K562 (cell line): Measurements from ENCODE around the gene TGFBR3L. TPM values are rescaled to one million over a fixed set of nuclear protein-coding genes. Genes with fewer than 3 reads are reported as not detected.
A peak's percentile ranks its signal among the peaks of the same experiment; 100 is the strongest.

Source experiments
- ATF1 ChIP-seq, 2 experiments: fragments of 450-650 bp in 1 of 2; IDR thresholded peaks; 2 replicates each; pipeline ENCODE4 v1.6.1; 2016; ENCODE audit warnings: missing compliant biosample characterization in 1 of 2, missing genetic modification characterization in 1 of 2
- CHD1 ChIP-seq: fragments of 200-600 bp; sonication (generic); IDR thresholded peaks from one replicate; pipeline ENCODE4 v1.6.1; 2012; ENCODE audit warnings: mild to moderate bottlenecking, moderate library complexity, low read length, inconsistent platforms
- FOXA1 ChIP-seq: fragments of 450-650 bp; IDR thresholded peaks from 2 replicates; pipeline ENCODE4 v1.6.1; 2016; ENCODE audit warnings: mild to moderate bottlenecking, borderline replicate concordance
- RCOR1 ChIP-seq, 2 experiments: IDR thresholded peaks; 2 replicates each; pipeline ENCODE4 v1.6.1; 2012; ENCODE audit warnings: low read depth in 2 of 2, low read length in 2 of 2, borderline replicate concordance in 1 of 2, improper control_type of control experiment in 1 of 2
- SMARCB1 ChIP-seq: IDR thresholded peaks from 2 replicates; pipeline ENCODE4 v1.6.1; 2011; ENCODE audit warnings: improper control_type of control experiment, low read depth; ENCODE audit not compliant: insufficient read length
- SRSF7 ChIP-seq: fragments of 200-400 bp; formaldehyde crosslinking; optimal IDR thresholded peaks from 2 replicates; pipeline ENCODE3; 2017; ENCODE audit warnings: mild to moderate bottlenecking, low read depth, low read length
- ZFX ChIP-seq: sonication (generic); formaldehyde crosslinking; IDR thresholded peaks from 2 replicates; pipeline ENCODE4 v1.8.0; 2022; ENCODE audit warnings: mild to moderate bottlenecking, missing genetic modification reagents, moderate library complexity
- polyA plus RNA-seq, 8 experiments: library from polyadenylated mRNA; depleted of rRNA in 4 of 8; stranded (reverse) in 5 of 8; unstranded in 3 of 8; fragments of >200 nt; fragmentation: Nextera tagmentation in 2 of 8; fragmentation: Illumina TruSeq in 1 of 8; extraction: Ambion mirVana in 2 of 8; extraction: Trizol in 1 of 8; gene quantifications; 2 replicates each; pipeline versions ENCODE4 v1.2.1 to v1.2.3, GENCODE V29; 2011 to 2014; ENCODE audit warnings: inconsistent platforms in 1 of 8, missing spikeins in 1 of 8
- total RNA-seq, 7 experiments: library from RNA; depleted of rRNA in 6 of 7; stranded (reverse); fragments of >200 nt in 6 of 7; fragmentation: Illumina TruSeq in 2 of 7; extraction: Trizol in 2 of 7; gene quantifications; 2 replicates each; pipeline versions ENCODE4 v1.2.1 to v1.2.3, GENCODE V29; 2011 to 2021; ENCODE audit warnings: low replicate concordance in 1 of 7
- TF ChIP-seq, protein P1 (sequence below): fragments of 250-450 bp; sonication (Bioruptor Pico); IDR thresholded peaks from 2 replicates; pipeline ENCODE4 v1.8.0; 2022; ENCODE audit warnings: inconsistent platforms
- TF ChIP-seq, protein P2 (sequence below), 2 experiments: fragments of 200-800 bp in 1 of 2; sonication (Bioruptor generic) in 1 of 2; sonication (generic) in 1 of 2; formaldehyde crosslinking in 1 of 2; IDR thresholded peaks in 1 of 2; conservative IDR thresholded peaks in 1 of 2; 2 replicates each; pipeline versions ENCODE4 v1.5.0 to v1.6.1; 2016 to 2020; ENCODE audit warnings: missing compliant biosample characterization in 1 of 2, missing genetic modification characterization in 1 of 2, missing genetic modification reagents in 1 of 2
- TF ChIP-seq, protein P3 (sequence below): fragments of 450-650 bp; IDR thresholded peaks from 2 replicates; pipeline ENCODE4 v1.6.1; 2018; ENCODE audit not compliant: partially characterized antibody
- TF ChIP-seq, protein P4 (sequence below): IDR thresholded peaks from 2 replicates; pipeline ENCODE4 v1.6.1; 2014; ENCODE audit warnings: antibody characterized with exemption
- TF ChIP-seq, protein P5 (sequence below): fragments of 450-650 bp; IDR thresholded peaks from 2 replicates; pipeline ENCODE4 v1.6.1; 2017; ENCODE audit warnings: mild to moderate bottlenecking, moderate library complexity
- TF ChIP-seq, protein P6 (sequence below): sonication (generic); formaldehyde crosslinking; IDR thresholded peaks from 2 replicates; pipeline ENCODE4 v1.8.1; 2023; ENCODE audit warnings: mild to moderate bottlenecking, missing genetic modification reagents

TGFBR3L gene
- total and polyA plus RNA-seq, 9 of the 15 experiments (the other 6 are each of a cell fraction or from before 2014, with no cell fraction given): not detected

DNA sequence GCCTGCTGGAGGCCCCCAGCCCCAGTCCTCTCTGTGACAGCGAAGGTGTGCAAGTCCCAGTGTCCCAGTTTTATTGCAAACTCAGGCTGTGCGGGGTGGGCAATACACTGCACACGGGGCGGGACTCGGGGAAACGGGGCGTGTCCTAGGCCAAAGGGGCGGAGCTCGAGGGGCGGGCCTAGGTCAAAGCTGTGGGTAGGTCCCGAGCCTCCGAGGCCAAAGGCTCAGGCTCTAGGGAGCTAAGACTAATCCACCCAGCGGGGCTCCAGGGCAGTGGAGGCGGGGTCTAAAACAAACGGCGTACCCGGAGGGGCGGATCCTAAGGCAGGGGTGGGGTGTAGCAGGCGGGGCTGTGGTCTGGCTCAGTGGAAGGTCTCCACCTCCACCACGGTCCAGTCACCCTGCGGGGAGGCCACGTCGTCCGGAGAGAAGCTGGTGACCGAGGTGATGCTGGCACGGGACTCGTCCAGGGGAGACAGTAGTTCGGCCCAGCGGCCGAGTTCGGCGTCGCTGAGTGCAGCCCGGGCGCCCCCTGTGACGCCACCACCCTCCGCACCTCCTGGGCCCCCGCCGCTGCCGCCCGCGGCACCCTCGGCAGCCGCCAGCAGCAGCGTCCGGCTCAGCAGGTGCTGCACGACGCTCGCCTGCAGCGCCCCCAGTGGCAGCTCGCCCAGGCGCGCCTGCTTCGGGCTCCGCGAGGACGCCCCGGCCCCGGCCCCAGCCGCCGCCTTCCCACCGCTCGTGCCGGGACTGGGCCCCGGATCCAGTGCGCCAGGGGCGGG, 45.8 kb upstream of the TGFBR3L start (continued):
- TF ChIP-seq, protein P1, sequence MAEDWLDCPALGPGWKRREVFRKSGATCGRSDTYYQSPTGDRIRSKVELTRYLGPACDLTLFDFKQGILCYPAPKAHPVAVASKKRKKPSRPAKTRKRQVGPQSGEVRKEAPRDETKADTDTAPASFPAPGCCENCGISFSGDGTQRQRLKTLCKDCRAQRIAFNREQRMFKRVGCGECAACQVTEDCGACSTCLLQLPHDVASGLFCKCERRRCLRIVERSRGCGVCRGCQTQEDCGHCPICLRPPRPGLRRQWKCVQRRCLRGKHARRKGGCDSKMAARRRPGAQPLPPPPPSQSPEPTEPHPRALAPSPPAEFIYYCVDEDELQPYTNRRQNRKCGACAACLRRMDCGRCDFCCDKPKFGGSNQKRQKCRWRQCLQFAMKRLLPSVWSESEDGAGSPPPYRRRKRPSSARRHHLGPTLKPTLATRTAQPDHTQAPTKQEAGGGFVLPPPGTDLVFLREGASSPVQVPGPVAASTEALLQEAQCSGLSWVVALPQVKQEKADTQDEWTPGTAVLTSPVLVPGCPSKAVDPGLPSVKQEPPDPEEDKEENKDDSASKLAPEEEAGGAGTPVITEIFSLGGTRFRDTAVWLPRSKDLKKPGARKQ (CRISPR knock-in tag): no peak
- TF ChIP-seq ATF1 (CRISPR knock-in tag; IDR thresholded peaks at IDR 0.05): no peak
- TF ChIP-seq ATF1 (tag; IDR thresholded peaks at IDR 0.05): peak; percentile 73
- no peak for TF ChIP-seq SMARCB1
- TF ChIP-seq, protein P2, sequence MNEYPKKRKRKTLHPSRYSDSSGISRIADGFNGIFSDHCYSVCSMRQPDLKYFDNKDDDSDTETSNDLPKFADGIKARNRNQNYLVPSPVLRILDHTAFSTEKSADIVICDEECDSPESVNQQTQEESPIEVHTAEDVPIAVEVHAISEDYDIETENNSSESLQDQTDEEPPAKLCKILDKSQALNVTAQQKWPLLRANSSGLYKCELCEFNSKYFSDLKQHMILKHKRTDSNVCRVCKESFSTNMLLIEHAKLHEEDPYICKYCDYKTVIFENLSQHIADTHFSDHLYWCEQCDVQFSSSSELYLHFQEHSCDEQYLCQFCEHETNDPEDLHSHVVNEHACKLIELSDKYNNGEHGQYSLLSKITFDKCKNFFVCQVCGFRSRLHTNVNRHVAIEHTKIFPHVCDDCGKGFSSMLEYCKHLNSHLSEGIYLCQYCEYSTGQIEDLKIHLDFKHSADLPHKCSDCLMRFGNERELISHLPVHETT (CRISPR knock-in tag; conservative IDR thresholded peaks at IDR 0.05 in 1 of 2, IDR thresholded peaks at IDR 0.05 in 1 of 2): 0 out of 4 replicates have a peak, but pooled peaks of 1 of the 2 experiments have one; percentile 39
- TF ChIP-seq ZFX: peak; percentile 72
- 0 out of 4 replicates have a peak, but pooled peaks of 1 of the 2 experiments have one; percentile 19 for TF ChIP-seq RCOR1 (IDR thresholded peaks at IDR 0.05; ENCODE audit: borderline replicate concordance in 1 of 2, low read depth in 2 of 2, low read length in 2 of 2)
- TF ChIP-seq SRSF7: no peak
- TF ChIP-seq FOXA1: no peak
- TF ChIP-seq, protein P3, sequence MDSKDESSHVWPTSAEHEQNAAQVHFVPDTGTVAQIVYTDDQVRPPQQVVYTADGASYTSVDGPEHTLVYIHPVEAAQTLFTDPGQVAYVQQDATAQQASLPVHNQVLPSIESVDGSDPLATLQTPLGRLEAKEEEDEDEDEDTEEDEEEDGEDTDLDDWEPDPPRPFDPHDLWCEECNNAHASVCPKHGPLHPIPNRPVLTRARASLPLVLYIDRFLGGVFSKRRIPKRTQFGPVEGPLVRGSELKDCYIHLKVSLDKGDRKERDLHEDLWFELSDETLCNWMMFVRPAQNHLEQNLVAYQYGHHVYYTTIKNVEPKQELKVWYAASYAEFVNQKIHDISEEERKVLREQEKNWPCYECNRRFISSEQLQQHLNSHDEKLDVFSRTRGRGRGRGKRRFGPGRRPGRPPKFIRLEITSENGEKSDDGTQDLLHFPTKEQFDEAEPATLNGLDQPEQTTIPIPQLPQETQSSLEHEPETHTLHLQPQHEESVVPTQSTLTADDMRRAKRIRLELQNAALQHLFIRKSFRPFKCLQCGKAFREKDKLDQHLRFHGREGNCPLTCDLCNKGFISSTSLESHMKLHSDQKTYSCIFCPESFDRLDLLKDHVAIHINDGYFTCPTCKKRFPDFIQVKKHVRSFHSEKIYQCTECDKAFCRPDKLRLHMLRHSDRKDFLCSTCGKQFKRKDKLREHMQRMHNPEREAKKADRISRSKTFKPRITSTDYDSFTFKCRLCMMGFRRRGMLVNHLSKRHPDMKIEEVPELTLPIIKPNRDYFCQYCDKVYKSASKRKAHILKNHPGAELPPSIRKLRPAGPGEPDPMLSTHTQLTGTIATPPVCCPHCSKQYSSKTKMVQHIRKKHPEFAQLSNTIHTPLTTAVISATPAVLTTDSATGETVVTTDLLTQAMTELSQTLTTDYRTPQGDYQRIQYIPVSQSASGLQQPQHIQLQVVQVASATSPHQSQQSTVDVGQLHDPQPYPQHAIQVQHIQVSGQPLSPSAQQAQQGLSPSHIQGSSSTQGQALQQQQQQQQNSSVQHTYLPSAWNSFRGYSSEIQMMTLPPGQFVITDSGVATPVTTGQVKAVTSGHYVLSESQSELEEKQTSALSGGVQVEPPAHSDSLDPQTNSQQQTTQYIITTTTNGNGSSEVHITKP: peak; percentile 62
- TF ChIP-seq CHD1: peak; percentile 35
- TF ChIP-seq, protein P4, sequence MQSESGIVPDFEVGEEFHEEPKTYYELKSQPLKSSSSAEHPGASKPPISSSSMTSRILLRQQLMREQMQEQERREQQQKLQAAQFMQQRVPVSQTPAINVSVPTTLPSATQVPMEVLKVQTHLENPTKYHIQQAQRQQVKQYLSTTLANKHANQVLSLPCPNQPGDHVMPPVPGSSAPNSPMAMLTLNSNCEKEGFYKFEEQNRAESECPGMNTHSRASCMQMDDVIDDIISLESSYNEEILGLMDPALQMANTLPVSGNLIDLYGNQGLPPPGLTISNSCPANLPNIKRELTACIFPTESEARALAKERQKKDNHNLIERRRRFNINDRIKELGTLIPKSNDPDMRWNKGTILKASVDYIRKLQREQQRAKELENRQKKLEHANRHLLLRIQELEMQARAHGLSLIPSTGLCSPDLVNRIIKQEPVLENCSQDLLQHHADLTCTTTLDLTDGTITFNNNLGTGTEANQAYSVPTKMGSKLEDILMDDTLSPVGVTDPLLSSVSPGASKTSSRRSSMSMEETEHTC: no peak
- TF ChIP-seq, protein P5, sequence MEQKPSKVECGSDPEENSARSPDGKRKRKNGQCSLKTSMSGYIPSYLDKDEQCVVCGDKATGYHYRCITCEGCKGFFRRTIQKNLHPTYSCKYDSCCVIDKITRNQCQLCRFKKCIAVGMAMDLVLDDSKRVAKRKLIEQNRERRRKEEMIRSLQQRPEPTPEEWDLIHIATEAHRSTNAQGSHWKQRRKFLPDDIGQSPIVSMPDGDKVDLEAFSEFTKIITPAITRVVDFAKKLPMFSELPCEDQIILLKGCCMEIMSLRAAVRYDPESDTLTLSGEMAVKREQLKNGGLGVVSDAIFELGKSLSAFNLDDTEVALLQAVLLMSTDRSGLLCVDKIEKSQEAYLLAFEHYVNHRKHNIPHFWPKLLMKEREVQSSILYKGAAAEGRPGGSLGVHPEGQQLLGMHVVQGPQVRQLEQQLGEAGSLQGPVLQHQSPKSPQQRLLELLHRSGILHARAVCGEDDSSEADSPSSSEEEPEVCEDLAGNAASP: no peak
- TF ChIP-seq, protein P6, sequence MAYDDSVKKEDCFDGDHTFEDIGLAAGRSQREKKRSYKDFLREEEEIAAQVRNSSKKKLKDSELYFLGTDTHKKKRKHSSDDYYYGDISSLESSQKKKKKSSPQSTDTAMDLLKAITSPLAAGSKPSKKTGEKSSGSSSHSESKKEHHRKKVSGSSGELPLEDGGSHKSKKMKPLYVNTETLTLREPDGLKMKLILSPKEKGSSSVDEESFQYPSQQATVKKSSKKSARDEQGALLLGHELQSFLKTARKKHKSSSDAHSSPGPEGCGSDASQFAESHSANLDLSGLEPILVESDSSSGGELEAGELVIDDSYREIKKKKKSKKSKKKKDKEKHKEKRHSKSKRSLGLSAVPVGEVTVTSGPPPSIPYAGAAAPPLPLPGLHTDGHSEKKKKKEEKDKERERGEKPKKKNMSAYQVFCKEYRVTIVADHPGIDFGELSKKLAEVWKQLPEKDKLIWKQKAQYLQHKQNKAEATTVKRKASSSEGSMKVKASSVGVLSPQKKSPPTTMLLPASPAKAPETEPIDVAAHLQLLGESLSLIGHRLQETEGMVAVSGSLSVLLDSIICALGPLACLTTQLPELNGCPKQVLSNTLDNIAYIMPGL (CRISPR knock-in tag): peak; percentile 90; the same call in 1 of the 2 replicates
